HEK293 (cell line): ENCODE data around the gene XYLT2.

ENCODE experiments used
- FEZF1 ChIP-seq: fragments of 450-650 bp; formaldehyde crosslinking; IDR thresholded peaks from 2 replicates; pipeline ENCODE4 v1.5.1; 2016; ENCODE audit warnings: missing biosample characterization, missing genetic modification characterization
- GLI2 ChIP-seq: fragments of 450-650 bp; formaldehyde crosslinking; IDR thresholded peaks from 2 replicates; pipeline ENCODE4; 2017; ENCODE audit warnings: missing biosample characterization, missing genetic modification characterization, low read depth, borderline replicate concordance
- HOXA7 ChIP-seq: sonication (generic); formaldehyde crosslinking; IDR thresholded peaks from 2 replicates; pipeline ENCODE4 v1.8.1; 2022; ENCODE audit warnings: missing genetic modification reagents, borderline replicate concordance
- INSM2 ChIP-seq: fragments of 450-650 bp; formaldehyde crosslinking; IDR thresholded peaks from 2 replicates; pipeline ENCODE4 v1.5.1; 2016; ENCODE audit warnings: missing biosample characterization, missing genetic modification characterization
- KLF10 ChIP-seq: fragments of 450-650 bp; IDR thresholded peaks from 2 replicates; pipeline ENCODE4 v1.5.1; 2018; ENCODE audit warnings: missing biosample characterization, mild to moderate bottlenecking, missing genetic modification characterization
- MYNN ChIP-seq: fragments of 450-650 bp; formaldehyde crosslinking; IDR thresholded peaks from 2 replicates; pipeline ENCODE4 v1.5.1; 2016; ENCODE audit warnings: missing biosample characterization, missing genetic modification characterization, borderline replicate concordance
- PBX3 ChIP-seq: sonication (generic); formaldehyde crosslinking; IDR thresholded peaks from 2 replicates; pipeline ENCODE4 v1.8.1; 2022; ENCODE audit warnings: mild to moderate bottlenecking, moderate library complexity, missing genetic modification reagents
- PRDM10 ChIP-seq: fragments of 450-650 bp; formaldehyde crosslinking; IDR thresholded peaks from 2 replicates; pipeline ENCODE4 v1.5.1; 2016; ENCODE audit warnings: missing biosample characterization, missing genetic modification characterization
- ZBTB17 ChIP-seq: fragments of 450-650 bp; formaldehyde crosslinking; IDR thresholded peaks from 2 replicates; pipeline ENCODE4 v1.5.1; 2016; ENCODE audit warnings: missing biosample characterization, missing genetic modification characterization
- ZBTB26 ChIP-seq: fragments of 450-650 bp; formaldehyde crosslinking; optimal IDR thresholded peaks from 2 replicates; pipeline ENCODE3; 2016; ENCODE audit warnings: missing biosample characterization, mild to moderate bottlenecking, missing genetic modification characterization
- ZBTB44 ChIP-seq: fragments of 450-650 bp; IDR thresholded peaks from 2 replicates; pipeline ENCODE4 v1.5.1; 2018; ENCODE audit warnings: missing biosample characterization, mild to moderate bottlenecking, missing genetic modification characterization
- ZNF10 ChIP-seq: fragments of 450-650 bp; formaldehyde crosslinking; IDR thresholded peaks from 2 replicates; pipeline ENCODE4 v1.5.1; 2017; ENCODE audit warnings: missing biosample characterization, missing genetic modification characterization
- ZNF169 ChIP-seq: fragments of 450-650 bp; formaldehyde crosslinking; IDR thresholded peaks from 2 replicates; pipeline ENCODE4 v1.5.1; 2016; ENCODE audit warnings: missing biosample characterization, missing genetic modification characterization
- ZNF26 ChIP-seq: fragments of 450-650 bp; formaldehyde crosslinking; IDR thresholded peaks from 2 replicates; pipeline ENCODE4 v1.5.1; 2016; ENCODE audit warnings: missing biosample characterization, missing genetic modification characterization
- ZNF311 ChIP-seq: fragments of 450-650 bp; formaldehyde crosslinking; IDR thresholded peaks from 2 replicates; pipeline ENCODE4 v1.5.1; 2017; ENCODE audit warnings: missing biosample characterization, missing genetic modification characterization, borderline replicate concordance
- ZNF335 ChIP-seq: fragments of 450-650 bp; formaldehyde crosslinking; conservative IDR thresholded peaks from 2 replicates; pipeline ENCODE4 v1.5.1; 2016; ENCODE audit warnings: missing biosample characterization, missing genetic modification characterization
- ZNF488 ChIP-seq: fragments of 450-650 bp; formaldehyde crosslinking; IDR thresholded peaks from 2 replicates; pipeline ENCODE4 v1.5.1; 2016; ENCODE audit warnings: missing biosample characterization, missing genetic modification characterization
- ZNF521 ChIP-seq: fragments of 450-650 bp; formaldehyde crosslinking; IDR thresholded peaks from 2 replicates; pipeline ENCODE4 v1.5.1; 2017; ENCODE audit warnings: missing biosample characterization, mild to moderate bottlenecking, missing genetic modification characterization
- ZNF544 ChIP-seq: fragments of 450-650 bp; formaldehyde crosslinking; IDR thresholded peaks from 2 replicates; pipeline ENCODE4 v1.5.0; 2017; ENCODE audit warnings: missing biosample characterization, missing genetic modification characterization
- ZNF621 ChIP-seq: fragments of 450-650 bp; formaldehyde crosslinking; IDR thresholded peaks from 2 replicates; pipeline ENCODE4 v1.5.1; 2017; ENCODE audit warnings: missing biosample characterization, missing genetic modification characterization
- ZNF624 ChIP-seq: fragments of 450-650 bp; formaldehyde crosslinking; IDR thresholded peaks from 2 replicates; pipeline ENCODE4 v1.5.1; 2017; ENCODE audit warnings: missing biosample characterization, missing genetic modification characterization
- ZNF660 ChIP-seq: fragments of 450-650 bp; IDR thresholded peaks from 2 replicates; pipeline ENCODE4 v1.5.1; 2018; ENCODE audit warnings: missing biosample characterization, mild to moderate bottlenecking, missing genetic modification characterization
- ZNF664 ChIP-seq: fragments of 450-650 bp; formaldehyde crosslinking; IDR thresholded peaks from 2 replicates; pipeline ENCODE4 v1.5.1; 2016; ENCODE audit warnings: missing biosample characterization, missing genetic modification characterization
- ZNF76 ChIP-seq: fragments of 450-650 bp; formaldehyde crosslinking; IDR thresholded peaks from 2 replicates; pipeline ENCODE4; 2016; ENCODE audit warnings: low read depth, missing biosample characterization, missing genetic modification characterization, borderline replicate concordance
- ZSCAN18 ChIP-seq: fragments of 450-650 bp; formaldehyde crosslinking; IDR thresholded peaks from 2 replicates; pipeline ENCODE4 v1.5.1; 2016; ENCODE audit warnings: missing biosample characterization, missing genetic modification characterization

Gene XYLT2

GRCh38 chr17:50345432-50346312, at the start of gene XYLT2 (continued):
- TF ChIP-seq KLF10 (tag by site-specific recombination) (no peak), ZNF621 (tag by site-specific recombination) (no peak), ZNF660 (peak; percentile 62; the same call in 1 of the 2 replicates), ZNF76 (no peak), ZNF311 (tag by site-specific recombination) (no peak), ZNF169 (no peak), ZNF26 (tag by site-specific recombination) (no peak), ZBTB26 (tag by site-specific recombination) (peak; percentile 76), INSM2 (no peak; the same call in 1 of the 2 replicates), ZBTB44 (tag by site-specific recombination) (no peak), MYNN (tag by site-specific recombination) (no peak), ZNF335 (peak; percentile 25), ZNF624 (tag by site-specific recombination) (no peak), FEZF1 (tag by site-specific recombination) (no peak), ZNF664 (tag by site-specific recombination) (no peak), ZNF544 (tag by site-specific recombination) (no peak), ZSCAN18 (no peak), PBX3 (CRISPR knock-in tag) (peak; percentile 59; the same call in 1 of the 2 replicates), ZNF10 (tag by site-specific recombination) (no peak), ZBTB17 (tag by site-specific recombination) (peak; percentile 75), GLI2 (tag by site-specific recombination) (no peak), ZNF521 (tag by site-specific recombination) (no peak), ZNF488 (no peak), PRDM10 (tag by site-specific recombination) (peak; percentile 70), HOXA7 (no peak)
